ENCODE results near the gene SLC9A9.

- TF ChIP-seq CTCF (IDR thresholded peaks at IDR 0.05; ENCODE audit: low read depth, low read length) (no peak), MAX (IDR thresholded peaks at IDR 0.05; ENCODE audit: low read depth, low read length) (no peak), POLR2A (IDR thresholded peaks at IDR 0.05; ENCODE audit: extremely low read depth, insufficient read length) (no peak), MYC (IDR thresholded peaks at IDR 0.05; ENCODE audit: low read depth, low read length) (no peak)
Observed at GRCh38 chr3:143658861-143659260, 189.4 kb downstream of the SLC9A9 start.

Data from NB4 (cell line).